WTC11 (cell line): Measurements from ENCODE around the gene MALL.
"Not testable (repeated sequence)": the region's sequence is repeated elsewhere in the genome, so short reads cannot be mapped to it uniquely, and the experiment has no call there.

Experiments used
- IRF2 ChIP-seq: sonication (generic); formaldehyde crosslinking; IDR thresholded peaks from 2 replicates; pipeline ENCODE4 v1.8.0; 2022; ENCODE audit warnings: low read depth, missing genetic modification reagents, borderline replicate concordance
- RELA ChIP-seq: sonication (generic); formaldehyde crosslinking; IDR thresholded peaks from 2 replicates; pipeline ENCODE4 v1.8.1; 2022; ENCODE audit warnings: missing genetic modification reagents, mild to moderate bottlenecking, borderline replicate concordance
- TP53 ChIP-seq: sonication (generic); formaldehyde crosslinking; IDR thresholded peaks from 2 replicates; pipeline ENCODE4 v1.8.1; 2023; ENCODE audit warnings: mild to moderate bottlenecking, missing genetic modification reagents
- TF ChIP-seq, protein P1 (sequence below): sonication (generic); formaldehyde crosslinking; IDR thresholded peaks from 2 replicates; pipeline ENCODE4 v1.8.0; 2022; ENCODE audit warnings: mild to moderate bottlenecking, missing genetic modification reagents
- TF ChIP-seq, protein P2 (sequence below): fragments of 200-600 bp; IDR thresholded peaks from 2 replicates; pipeline ENCODE4 v1.8.0; 2022; ENCODE audit warnings: antibody characterized with exemption
- TF ChIP-seq, protein P3 (sequence below): sonication (generic); formaldehyde crosslinking; IDR thresholded peaks from 2 replicates; pipeline ENCODE4 v1.8.1; 2023; ENCODE audit warnings: mild to moderate bottlenecking, missing genetic modification reagents, borderline replicate concordance
- TF ChIP-seq, protein P4 (sequence below): fragments of 250-450 bp; sonication (Bioruptor Pico); IDR thresholded peaks from 2 replicates; pipeline ENCODE4 v2.1.2; 2022; ENCODE audit warnings: mild to moderate bottlenecking, moderate library complexity
- TF ChIP-seq, protein P5 (sequence below): fragments of 250-450 bp; sonication (Bioruptor Pico); IDR thresholded peaks from 2 replicates; pipeline ENCODE4 v1.9.0; 2021; ENCODE audit warnings: moderate library complexity, mild to moderate bottlenecking, inconsistent platforms, borderline replicate concordance
- TF ChIP-seq, protein P6 (sequence below): fragments of 250-450 bp; sonication (Bioruptor Pico); IDR thresholded peaks from 2 replicates; pipeline ENCODE4 v1.8.0; 2021; ENCODE audit warnings: mild to moderate bottlenecking
- TF ChIP-seq, protein P7 (sequence below): sonication (generic); formaldehyde crosslinking; IDR thresholded peaks from 2 replicates; pipeline ENCODE4 v1.8.1; 2022; ENCODE audit warnings: low read depth, missing genetic modification reagents, borderline replicate concordance
- TF ChIP-seq, protein P8 (sequence below): sonication (generic); formaldehyde crosslinking; IDR thresholded peaks from 2 replicates; pipeline ENCODE4 v1.8.0; 2023; ENCODE audit warnings: mild to moderate bottlenecking, missing genetic modification reagents

- TF ChIP-seq, protein P1, sequence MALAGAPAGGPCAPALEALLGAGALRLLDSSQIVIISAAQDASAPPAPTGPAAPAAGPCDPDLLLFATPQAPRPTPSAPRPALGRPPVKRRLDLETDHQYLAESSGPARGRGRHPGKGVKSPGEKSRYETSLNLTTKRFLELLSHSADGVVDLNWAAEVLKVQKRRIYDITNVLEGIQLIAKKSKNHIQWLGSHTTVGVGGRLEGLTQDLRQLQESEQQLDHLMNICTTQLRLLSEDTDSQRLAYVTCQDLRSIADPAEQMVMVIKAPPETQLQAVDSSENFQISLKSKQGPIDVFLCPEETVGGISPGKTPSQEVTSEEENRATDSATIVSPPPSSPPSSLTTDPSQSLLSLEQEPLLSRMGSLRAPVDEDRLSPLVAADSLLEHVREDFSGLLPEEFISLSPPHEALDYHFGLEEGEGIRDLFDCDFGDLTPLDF (CRISPR knock-in tag), result not testable (repeated sequence)
- TF ChIP-seq, protein P2, sequence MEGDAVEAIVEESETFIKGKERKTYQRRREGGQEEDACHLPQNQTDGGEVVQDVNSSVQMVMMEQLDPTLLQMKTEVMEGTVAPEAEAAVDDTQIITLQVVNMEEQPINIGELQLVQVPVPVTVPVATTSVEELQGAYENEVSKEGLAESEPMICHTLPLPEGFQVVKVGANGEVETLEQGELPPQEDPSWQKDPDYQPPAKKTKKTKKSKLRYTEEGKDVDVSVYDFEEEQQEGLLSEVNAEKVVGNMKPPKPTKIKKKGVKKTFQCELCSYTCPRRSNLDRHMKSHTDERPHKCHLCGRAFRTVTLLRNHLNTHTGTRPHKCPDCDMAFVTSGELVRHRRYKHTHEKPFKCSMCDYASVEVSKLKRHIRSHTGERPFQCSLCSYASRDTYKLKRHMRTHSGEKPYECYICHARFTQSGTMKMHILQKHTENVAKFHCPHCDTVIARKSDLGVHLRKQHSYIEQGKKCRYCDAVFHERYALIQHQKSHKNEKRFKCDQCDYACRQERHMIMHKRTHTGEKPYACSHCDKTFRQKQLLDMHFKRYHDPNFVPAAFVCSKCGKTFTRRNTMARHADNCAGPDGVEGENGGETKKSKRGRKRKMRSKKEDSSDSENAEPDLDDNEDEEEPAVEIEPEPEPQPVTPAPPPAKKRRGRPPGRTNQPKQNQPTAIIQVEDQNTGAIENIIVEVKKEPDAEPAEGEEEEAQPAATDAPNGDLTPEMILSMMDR, result not testable (repeated sequence)
- TF ChIP-seq, protein P3, sequence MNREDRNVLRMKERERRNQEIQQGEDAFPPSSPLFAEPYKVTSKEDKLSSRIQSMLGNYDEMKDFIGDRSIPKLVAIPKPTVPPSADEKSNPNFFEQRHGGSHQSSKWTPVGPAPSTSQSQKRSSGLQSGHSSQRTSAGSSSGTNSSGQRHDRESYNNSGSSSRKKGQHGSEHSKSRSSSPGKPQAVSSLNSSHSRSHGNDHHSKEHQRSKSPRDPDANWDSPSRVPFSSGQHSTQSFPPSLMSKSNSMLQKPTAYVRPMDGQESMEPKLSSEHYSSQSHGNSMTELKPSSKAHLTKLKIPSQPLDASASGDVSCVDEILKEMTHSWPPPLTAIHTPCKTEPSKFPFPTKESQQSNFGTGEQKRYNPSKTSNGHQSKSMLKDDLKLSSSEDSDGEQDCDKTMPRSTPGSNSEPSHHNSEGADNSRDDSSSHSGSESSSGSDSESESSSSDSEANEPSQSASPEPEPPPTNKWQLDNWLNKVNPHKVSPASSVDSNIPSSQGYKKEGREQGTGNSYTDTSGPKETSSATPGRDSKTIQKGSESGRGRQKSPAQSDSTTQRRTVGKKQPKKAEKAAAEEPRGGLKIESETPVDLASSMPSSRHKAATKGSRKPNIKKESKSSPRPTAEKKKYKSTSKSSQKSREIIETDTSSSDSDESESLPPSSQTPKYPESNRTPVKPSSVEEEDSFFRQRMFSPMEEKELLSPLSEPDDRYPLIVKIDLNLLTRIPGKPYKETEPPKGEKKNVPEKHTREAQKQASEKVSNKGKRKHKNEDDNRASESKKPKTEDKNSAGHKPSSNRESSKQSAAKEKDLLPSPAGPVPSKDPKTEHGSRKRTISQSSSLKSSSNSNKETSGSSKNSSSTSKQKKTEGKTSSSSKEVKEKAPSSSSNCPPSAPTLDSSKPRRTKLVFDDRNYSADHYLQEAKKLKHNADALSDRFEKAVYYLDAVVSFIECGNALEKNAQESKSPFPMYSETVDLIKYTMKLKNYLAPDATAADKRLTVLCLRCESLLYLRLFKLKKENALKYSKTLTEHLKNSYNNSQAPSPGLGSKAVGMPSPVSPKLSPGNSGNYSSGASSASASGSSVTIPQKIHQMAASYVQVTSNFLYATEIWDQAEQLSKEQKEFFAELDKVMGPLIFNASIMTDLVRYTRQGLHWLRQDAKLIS (CRISPR knock-in tag), result not testable (repeated sequence)
- TF ChIP-seq TP53, RELA, IRF2 (CRISPR knock-in tag): not testable (repeated sequence)
- TF ChIP-seq, protein P4, sequence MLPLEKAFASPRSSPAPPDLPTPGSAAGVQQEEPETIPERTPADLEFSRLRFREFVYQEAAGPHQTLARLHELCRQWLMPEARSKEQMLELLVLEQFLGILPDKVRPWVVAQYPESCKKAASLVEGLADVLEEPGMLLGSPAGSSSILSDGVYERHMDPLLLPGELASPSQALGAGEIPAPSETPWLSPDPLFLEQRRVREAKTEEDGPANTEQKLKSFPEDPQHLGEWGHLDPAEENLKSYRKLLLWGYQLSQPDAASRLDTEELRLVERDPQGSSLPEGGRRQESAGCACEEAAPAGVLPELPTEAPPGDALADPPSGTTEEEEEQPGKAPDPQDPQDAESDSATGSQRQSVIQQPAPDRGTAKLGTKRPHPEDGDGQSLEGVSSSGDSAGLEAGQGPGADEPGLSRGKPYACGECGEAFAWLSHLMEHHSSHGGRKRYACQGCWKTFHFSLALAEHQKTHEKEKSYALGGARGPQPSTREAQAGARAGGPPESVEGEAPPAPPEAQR (CRISPR knock-in tag), result not testable (repeated sequence)
- TF ChIP-seq, protein P5, sequence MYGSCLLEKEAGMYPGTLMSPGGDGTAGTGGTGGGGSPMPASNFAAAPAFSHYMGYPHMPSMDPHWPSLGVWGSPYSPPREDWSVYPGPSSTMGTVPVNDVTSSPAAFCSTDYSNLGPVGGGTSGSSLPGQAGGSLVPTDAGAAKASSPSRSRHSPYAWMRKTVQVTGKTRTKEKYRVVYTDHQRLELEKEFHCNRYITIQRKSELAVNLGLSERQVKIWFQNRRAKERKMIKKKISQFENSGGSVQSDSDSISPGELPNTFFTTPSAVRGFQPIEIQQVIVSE, result not testable (repeated sequence)
- TF ChIP-seq, protein P6, sequence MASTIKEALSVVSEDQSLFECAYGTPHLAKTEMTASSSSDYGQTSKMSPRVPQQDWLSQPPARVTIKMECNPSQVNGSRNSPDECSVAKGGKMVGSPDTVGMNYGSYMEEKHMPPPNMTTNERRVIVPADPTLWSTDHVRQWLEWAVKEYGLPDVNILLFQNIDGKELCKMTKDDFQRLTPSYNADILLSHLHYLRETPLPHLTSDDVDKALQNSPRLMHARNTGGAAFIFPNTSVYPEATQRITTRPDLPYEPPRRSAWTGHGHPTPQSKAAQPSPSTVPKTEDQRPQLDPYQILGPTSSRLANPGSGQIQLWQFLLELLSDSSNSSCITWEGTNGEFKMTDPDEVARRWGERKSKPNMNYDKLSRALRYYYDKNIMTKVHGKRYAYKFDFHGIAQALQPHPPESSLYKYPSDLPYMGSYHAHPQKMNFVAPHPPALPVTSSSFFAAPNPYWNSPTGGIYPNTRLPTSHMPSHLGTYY, result not testable (repeated sequence)
- TF ChIP-seq, protein P7, sequence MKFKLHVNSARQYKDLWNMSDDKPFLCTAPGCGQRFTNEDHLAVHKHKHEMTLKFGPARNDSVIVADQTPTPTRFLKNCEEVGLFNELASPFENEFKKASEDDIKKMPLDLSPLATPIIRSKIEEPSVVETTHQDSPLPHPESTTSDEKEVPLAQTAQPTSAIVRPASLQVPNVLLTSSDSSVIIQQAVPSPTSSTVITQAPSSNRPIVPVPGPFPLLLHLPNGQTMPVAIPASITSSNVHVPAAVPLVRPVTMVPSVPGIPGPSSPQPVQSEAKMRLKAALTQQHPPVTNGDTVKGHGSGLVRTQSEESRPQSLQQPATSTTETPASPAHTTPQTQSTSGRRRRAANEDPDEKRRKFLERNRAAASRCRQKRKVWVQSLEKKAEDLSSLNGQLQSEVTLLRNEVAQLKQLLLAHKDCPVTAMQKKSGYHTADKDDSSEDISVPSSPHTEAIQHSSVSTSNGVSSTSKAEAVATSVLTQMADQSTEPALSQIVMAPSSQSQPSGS (CRISPR knock-in tag), result not testable (repeated sequence)
- TF ChIP-seq, protein P8, sequence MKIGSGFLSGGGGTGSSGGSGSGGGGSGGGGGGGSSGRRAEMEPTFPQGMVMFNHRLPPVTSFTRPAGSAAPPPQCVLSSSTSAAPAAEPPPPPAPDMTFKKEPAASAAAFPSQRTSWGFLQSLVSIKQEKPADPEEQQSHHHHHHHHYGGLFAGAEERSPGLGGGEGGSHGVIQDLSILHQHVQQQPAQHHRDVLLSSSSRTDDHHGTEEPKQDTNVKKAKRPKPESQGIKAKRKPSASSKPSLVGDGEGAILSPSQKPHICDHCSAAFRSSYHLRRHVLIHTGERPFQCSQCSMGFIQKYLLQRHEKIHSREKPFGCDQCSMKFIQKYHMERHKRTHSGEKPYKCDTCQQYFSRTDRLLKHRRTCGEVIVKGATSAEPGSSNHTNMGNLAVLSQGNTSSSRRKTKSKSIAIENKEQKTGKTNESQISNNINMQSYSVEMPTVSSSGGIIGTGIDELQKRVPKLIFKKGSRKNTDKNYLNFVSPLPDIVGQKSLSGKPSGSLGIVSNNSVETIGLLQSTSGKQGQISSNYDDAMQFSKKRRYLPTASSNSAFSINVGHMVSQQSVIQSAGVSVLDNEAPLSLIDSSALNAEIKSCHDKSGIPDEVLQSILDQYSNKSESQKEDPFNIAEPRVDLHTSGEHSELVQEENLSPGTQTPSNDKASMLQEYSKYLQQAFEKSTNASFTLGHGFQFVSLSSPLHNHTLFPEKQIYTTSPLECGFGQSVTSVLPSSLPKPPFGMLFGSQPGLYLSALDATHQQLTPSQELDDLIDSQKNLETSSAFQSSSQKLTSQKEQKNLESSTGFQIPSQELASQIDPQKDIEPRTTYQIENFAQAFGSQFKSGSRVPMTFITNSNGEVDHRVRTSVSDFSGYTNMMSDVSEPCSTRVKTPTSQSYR (CRISPR knock-in tag), result not testable (repeated sequence)
Observed at GRCh38 chr2:110054521-110055407, 60.9 kb downstream of the MALL start.
